GM12891 (cell line): ENCODE data around the gene B9D2.

Experiments used
- PAX5 ChIP-seq: IDR thresholded peaks from 2 replicates; pipeline ENCODE4 v1.6.1; 2011; ENCODE audit warnings: low read length, moderate library complexity, mild to moderate bottlenecking; ENCODE audit not compliant: insufficient read depth, severe bottlenecking
- POLR2A ChIP-seq: IDR thresholded peaks from 2 replicates; pipeline ENCODE4 v1.6.1; 2011; ENCODE audit warnings: low read depth, low read length, control low read depth
- POLR2AphosphoS5 ChIP-seq: IDR thresholded peaks from 2 replicates; pipeline ENCODE4 v1.6.1; 2011; ENCODE audit warnings: low read depth, low read length, control low read depth
- POU2F2 ChIP-seq: IDR thresholded peaks from 2 replicates; pipeline ENCODE4 v1.6.1; 2011; ENCODE audit warnings: low read depth, mild to moderate bottlenecking, control low read depth, low read length, moderate library complexity
- SPI1 ChIP-seq: IDR thresholded peaks from 2 replicates; pipeline ENCODE4 v1.6.1; 2011; ENCODE audit warnings: low read depth, low read length, control low read depth
- TAF1 ChIP-seq: IDR thresholded peaks from 2 replicates; pipeline ENCODE4 v1.6.1; 2011; ENCODE audit warnings: low read depth, low read length, control low read depth

- TF ChIP-seq POLR2A (no peak), POLR2AphosphoS5 (no peak), TAF1 (no peak), POU2F2 (no peak), SPI1 (no peak), PAX5 (no peak)
Measured at GRCh38 chr19:41405776-41406175, 41.8 kb upstream of the B9D2 start.
